ENCODE results near the gene CDK2AP2. TPM values are rescaled to one million over a fixed set of nuclear protein-coding genes. Genes with fewer than 3 reads are reported as not detected.

The CDK2AP2 gene
- total and polyA plus RNA-seq, 10 of the 15 experiments (the other 5 are each of a cell fraction or from before 2014, with no cell fraction given), result 8.0 to 177 (median 40.9) TPM

GRCh38 chr11:67508486-67509121, 642 bp upstream of the CDK2AP2 start (continued):
- TF ChIP-seq ZBTB11 (CRISPR knock-in tag; IDR thresholded peaks at IDR 0.05), result no peak
- peak; percentile 72 for TF ChIP-seq ATF7 (IDR thresholded peaks at IDR 0.05; ENCODE audit: low read depth)
- TF ChIP-seq LARP7 (IDR thresholded peaks at IDR 0.05), result peak; percentile 77; the same call in 1 of the 2 replicates
- TF ChIP-seq MLLT1 (IDR thresholded peaks at IDR 0.05), result no peak
- TF ChIP-seq SUZ12 (IDR thresholded peaks at IDR 0.05; ENCODE audit: unreplicated experiment), result no peak
- TF ChIP-seq CHD4 (IDR thresholded peaks at IDR 0.05), result no peak
- peak; percentile 86; the same call in 1 of the 2 replicates for TF ChIP-seq ASH2L (IDR thresholded peaks at IDR 0.05; ENCODE audit: borderline replicate concordance, low read depth)
- no peak; the same call in 2 of the 3 replicates for TF ChIP-seq POU2F2 (IDR thresholded peaks at IDR 0.05; ENCODE audit: borderline replicate concordance, low read depth, low read length)
- TF ChIP-seq MEF2B (IDR thresholded peaks at IDR 0.05; ENCODE audit: partially characterized antibody, poor library complexity, severe bottlenecking), result peak; percentile 62
- TF ChIP-seq SIN3A (IDR thresholded peaks at IDR 0.05; ENCODE audit: low read depth, low read length), result peak; percentile 94
- TF ChIP-seq PML (IDR thresholded peaks at IDR 0.05; ENCODE audit: low read length), result no peak
- TF ChIP-seq CHD1 (IDR thresholded peaks at IDR 0.05; ENCODE audit: low read depth, low read length), result no peak
- TF ChIP-seq HDAC6 (IDR thresholded peaks at IDR 0.05; ENCODE audit: unreplicated experiment), result no peak
- TF ChIP-seq PBX3 (IDR thresholded peaks at IDR 0.05; ENCODE audit: insufficient replicate concordance, low read depth, low read length), result no peak
- TF ChIP-seq SMAD1 (IDR thresholded peaks at IDR 0.05; ENCODE audit: low read depth, partially characterized antibody), result no peak
- TF ChIP-seq SP1 (IDR thresholded peaks at IDR 0.05; ENCODE audit: low read depth, low read length), result no peak
- no peak for TF ChIP-seq CBX5 (IDR thresholded peaks at IDR 0.05; ENCODE audit: low read depth)
- TF ChIP-seq RAD51 (IDR thresholded peaks at IDR 0.05), result no peak
- no peak for TF ChIP-seq MYB (IDR thresholded peaks at IDR 0.05; ENCODE audit: borderline replicate concordance, low read depth, low read length)
- TF ChIP-seq MYC (IDR thresholded peaks at IDR 0.05; ENCODE audit: insufficient read depth, insufficient read length, insufficient replicate concordance, low read length, severe bottlenecking), result no peak
- no peak for TF ChIP-seq SPI1 (IDR thresholded peaks at IDR 0.05; ENCODE audit: borderline replicate concordance, insufficient read depth, low read depth, low read length)
- TF ChIP-seq RCOR1 (conservative IDR thresholded peaks at IDR 0.05; ENCODE audit: low read depth, low read length), result no peak
- no peak for TF ChIP-seq IRF4 (IDR thresholded peaks at IDR 0.05; ENCODE audit: low read depth, low read length)
- TF ChIP-seq RELA (IDR thresholded peaks at IDR 0.05; ENCODE audit: borderline replicate concordance, partially characterized antibody), result peak; percentile 6

Data from GM12878 (cell line).